WI38 (cell line): ENCODE data around the gene FYCO1.

Source experiments
- H3K4me3 ChIP-seq: 2 replicates; pipeline ENCODE4 v1.5.1; 2011; ENCODE audit warnings: low read depth, mild to moderate bottlenecking, control low read depth, low read length
- TF ChIP-seq, protein P1 (sequence below): IDR thresholded peaks from 2 replicates; pipeline ENCODE4 v1.5.1; 2012; ENCODE audit warnings: low read depth, mild to moderate bottlenecking, control low read depth, low read length

FYCO1 gene

DNA sequence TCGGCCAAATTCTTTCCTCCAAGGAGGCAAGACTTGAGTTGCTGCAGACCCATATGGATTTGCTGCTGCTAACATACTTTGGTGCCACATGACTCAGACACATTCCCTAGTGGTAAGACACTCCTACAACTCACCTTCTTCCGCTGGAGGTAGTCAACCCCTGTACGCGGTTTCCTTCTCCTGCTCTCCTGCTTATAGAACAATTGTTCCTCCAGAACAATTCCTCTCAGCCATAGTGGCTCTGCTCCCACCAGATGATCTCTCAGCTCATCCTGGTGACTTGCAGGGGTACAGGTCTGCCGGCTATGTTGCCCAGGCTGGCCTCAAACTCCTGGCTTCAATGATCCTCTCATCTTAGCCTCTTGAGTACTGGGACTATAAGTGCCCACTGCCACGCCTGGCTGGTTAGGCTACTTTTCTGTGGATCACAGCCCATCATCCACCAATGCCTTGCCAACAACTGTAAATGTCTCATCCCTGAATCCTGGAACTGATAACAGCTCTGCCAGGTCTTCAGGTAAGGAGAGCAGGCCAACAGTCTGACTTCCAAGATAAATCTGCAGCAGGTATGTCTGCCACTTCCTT is 54.8 kb downstream of the FYCO1 start:
- TF ChIP-seq, protein P1, sequence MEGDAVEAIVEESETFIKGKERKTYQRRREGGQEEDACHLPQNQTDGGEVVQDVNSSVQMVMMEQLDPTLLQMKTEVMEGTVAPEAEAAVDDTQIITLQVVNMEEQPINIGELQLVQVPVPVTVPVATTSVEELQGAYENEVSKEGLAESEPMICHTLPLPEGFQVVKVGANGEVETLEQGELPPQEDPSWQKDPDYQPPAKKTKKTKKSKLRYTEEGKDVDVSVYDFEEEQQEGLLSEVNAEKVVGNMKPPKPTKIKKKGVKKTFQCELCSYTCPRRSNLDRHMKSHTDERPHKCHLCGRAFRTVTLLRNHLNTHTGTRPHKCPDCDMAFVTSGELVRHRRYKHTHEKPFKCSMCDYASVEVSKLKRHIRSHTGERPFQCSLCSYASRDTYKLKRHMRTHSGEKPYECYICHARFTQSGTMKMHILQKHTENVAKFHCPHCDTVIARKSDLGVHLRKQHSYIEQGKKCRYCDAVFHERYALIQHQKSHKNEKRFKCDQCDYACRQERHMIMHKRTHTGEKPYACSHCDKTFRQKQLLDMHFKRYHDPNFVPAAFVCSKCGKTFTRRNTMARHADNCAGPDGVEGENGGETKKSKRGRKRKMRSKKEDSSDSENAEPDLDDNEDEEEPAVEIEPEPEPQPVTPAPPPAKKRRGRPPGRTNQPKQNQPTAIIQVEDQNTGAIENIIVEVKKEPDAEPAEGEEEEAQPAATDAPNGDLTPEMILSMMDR: no peak
- no peak overlapping the region for H3K4me3 ChIP-seq

DNA sequence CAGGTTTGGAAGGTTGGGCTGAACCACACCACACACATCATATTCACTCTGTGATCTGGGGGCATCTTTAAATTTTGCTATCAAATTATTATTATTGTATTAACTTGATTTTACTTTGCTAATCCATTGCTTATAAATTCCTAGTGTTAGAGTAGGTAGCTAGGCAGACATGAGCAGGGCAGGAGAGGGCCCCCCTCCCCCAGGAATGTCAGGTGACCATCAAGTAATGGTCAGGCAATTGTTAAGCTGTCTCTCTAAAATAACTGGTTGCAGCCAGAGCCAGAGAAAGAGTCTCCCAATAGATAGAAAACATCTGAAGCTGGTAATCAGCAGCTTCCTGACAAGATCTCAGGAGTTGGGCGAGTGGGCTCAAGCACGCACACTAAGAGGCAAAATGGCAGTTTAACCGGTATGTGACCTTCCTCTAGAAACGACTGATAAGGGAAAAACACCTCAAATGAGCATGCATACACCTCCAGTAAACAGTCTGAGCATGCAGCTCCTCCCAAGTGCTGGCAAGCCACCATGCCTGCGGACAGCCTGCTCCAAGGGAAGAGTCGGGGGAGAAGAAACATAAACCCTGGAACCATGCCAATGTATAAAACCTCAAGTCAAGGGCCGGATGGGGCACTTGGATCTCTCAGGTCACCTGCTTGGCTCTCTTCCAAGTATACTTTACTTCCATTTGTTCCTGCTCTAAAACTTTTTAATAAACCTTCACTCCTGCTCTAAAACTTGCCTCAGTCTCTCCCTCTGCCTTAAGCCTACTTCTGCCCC is 55.4 kb downstream of the FYCO1 start:
- TF ChIP-seq, protein P1: no peak
- H3K4me3 ChIP-seq: no peak overlapping the region

DNA sequence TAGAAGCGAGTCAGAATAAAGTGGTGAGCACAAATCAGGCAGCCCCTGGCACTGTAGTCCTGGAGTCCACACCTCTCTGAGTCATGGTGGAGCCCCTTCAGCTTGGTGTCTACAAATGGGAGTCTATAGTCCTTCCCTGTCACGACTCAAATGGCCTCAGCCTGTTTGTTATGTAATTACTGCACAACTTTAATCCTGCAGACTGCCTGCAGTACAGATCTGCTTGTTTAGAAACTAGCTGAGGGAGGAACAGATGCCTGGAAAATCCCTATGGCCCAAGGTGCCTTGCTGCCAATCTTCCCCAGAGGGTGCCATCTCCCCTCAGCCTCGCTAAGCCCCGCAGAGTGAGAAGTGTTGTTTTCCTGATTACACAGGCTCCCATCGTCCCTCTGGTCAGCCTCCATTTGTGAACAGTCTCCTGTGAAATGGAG is 56.3 kb downstream of the FYCO1 start:
- no peak overlapping the region for H3K4me3 ChIP-seq
- TF ChIP-seq, protein P1: no peak

DNA sequence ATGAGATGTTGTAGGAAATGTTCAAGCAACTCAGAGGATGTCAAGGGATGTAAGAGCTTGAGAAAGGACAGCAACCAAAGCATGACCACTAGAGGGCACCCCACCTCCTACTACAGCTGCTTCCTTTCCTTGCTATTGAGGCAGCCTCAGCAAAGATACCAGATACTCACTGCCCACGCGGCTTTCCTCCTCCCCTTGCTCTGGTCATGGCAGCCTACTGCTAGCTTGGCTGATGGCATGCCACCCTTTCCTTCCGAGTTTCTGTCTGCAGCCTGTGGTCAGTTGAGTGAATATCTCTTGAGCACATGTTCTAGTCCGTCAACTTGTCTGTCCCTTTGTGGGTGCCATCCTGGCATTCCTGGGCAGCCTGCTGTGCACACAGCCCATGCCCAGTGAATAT is 56.8 kb downstream of the FYCO1 start:
- TF ChIP-seq, protein P1: peak; percentile 82

DNA sequence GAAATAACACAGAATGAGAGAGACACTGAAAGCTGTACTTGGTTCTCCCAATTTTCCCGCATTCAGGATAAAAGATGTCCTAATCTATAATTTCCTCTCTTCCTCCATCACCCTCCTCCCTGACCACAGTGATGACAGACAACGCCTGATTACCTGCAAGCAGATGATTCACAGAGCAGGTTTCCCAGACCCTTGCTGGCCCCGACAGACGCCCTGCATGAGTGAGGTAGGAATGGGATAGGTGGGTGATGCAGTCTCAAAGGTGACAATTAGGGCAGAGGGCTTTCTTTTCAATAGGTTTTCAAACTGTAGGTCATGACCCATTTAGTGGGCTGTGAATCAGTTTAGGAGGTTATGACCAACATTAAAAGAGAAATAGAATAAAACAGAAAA is 57.6 kb downstream of the FYCO1 start:
- H3K4me3 ChIP-seq: no peak overlapping the region
- TF ChIP-seq, protein P1: no peak

More for the DNA sequence above, 56.8 kb downstream of the FYCO1 start:
- no peak overlapping the region for H3K4me3 ChIP-seq

DNA sequence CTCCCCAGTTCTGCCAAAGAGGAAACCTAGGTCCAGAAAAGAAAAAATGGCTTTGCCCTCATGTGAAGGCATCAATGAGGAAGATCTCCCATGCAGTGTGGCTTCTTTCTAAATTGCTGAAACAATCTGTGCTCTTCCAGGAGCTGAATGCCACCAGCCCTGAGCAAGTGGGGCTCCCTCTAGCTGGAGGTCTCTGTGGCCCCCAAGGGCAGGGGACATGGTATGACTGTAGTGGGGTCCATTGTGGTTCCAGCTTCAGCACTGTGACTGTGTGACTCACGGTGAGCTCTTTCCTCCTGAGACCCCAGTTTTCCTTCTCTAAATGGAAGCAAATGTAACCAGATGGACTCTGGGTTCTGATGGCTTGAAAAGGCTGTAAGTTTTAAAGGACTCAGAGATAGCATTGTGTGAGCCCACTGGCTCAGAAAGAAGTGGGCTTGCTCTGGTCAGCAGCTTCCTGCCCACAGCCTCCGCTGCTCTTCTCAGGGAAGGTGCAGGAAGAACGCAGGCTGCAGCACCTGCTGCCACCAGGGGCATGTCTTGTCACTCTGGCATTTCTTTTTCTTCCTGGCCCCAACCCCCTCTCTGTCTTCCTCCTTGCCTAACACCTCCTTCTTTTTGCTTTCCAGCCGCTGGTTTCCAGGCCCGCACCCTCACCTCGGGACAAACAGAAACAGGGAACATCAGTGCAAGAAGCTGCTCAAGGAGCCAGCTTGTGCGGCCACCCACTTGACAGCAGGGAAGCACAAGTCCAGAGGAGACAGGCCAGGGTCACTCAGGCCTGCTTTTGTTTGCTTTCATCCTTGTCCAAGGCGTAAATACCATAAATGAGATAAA is 58.2 kb downstream of the FYCO1 start:
- H3K4me3 ChIP-seq: no peak overlapping the region
- TF ChIP-seq, protein P1: no peak
